Activated CD8-positive, alpha-beta memory T cell treated with anti-CD3 and anti-CD28 coated beads, Interleukin-2, amount 50 U/mL, for 24 hours (primary cell): ENCODE data around the gene TMEM18.
"Not testable (repeated sequence)": the region's sequence is repeated elsewhere in the genome, so short reads cannot be mapped to it uniquely, and the experiment has no call there.

Experiments used
- DNase-seq: peaks from one replicate; pipeline ENCODE4 v3.0.0-alpha.2; 2020; ENCODE audit errors: extremely low read depth

TMEM18 gene

GRCh38 chr2:677056-677958 lies at the start of gene TMEM18:
TSS of gene TMEM18 (minus strand) at chr2:677406. CDS start at chr2:677345, 61 bp downstream.
- peak; percentile 79 for DNase-seq

- no peak for DNase-seq
Observed at GRCh38 chr2:726169-726568, 49.0 kb upstream of the TMEM18 start.

- DNase-seq = no peak
Observed at GRCh38 chr2:725468-725867, 48.3 kb upstream of the TMEM18 start.

GRCh38 chr2:723761-724160 lies 46.6 kb upstream of the TMEM18 start:
- DNase-seq = no peak

- no peak for DNase-seq
Observed at GRCh38 chr2:720842-721241, 43.6 kb upstream of the TMEM18 start.

GRCh38 chr2:719734-720133 lies 42.5 kb upstream of the TMEM18 start:
- no peak for DNase-seq

GRCh38 chr2:719191-719590 lies 42.0 kb upstream of the TMEM18 start:
- no peak for DNase-seq

- DNase-seq = no peak
Observed at GRCh38 chr2:717661-718060, 40.5 kb upstream of the TMEM18 start.

- no peak for DNase-seq
Observed at GRCh38 chr2:715854-716560, 38.8 kb upstream of the TMEM18 start.

- DNase-seq = no peak
Observed at GRCh38 chr2:715038-715437, 37.8 kb upstream of the TMEM18 start.

- DNase-seq = no peak
Observed at GRCh38 chr2:714005-714741, 37.0 kb upstream of the TMEM18 start.

- no peak for DNase-seq
Observed at GRCh38 chr2:710867-711665, 33.9 kb upstream of the TMEM18 start.

- no peak for DNase-seq
Observed at GRCh38 chr2:709138-709765, 32.0 kb upstream of the TMEM18 start.

GRCh38 chr2:708667-709066 lies 31.5 kb upstream of the TMEM18 start:
- no peak for DNase-seq

GRCh38 chr2:705971-706511 lies 28.8 kb upstream of the TMEM18 start:
- DNase-seq = no peak

GRCh38 chr2:702765-703164 lies 25.6 kb upstream of the TMEM18 start:
- not testable (repeated sequence) for DNase-seq

- DNase-seq = no peak
Observed at GRCh38 chr2:696999-697627, 19.9 kb upstream of the TMEM18 start.

- DNase-seq = no peak
Observed at GRCh38 chr2:696463-696862, 19.3 kb upstream of the TMEM18 start.

GRCh38 chr2:694906-695510 lies 17.8 kb upstream of the TMEM18 start:
- DNase-seq = no peak

- DNase-seq = no peak
Observed at GRCh38 chr2:694174-694573, 17.0 kb upstream of the TMEM18 start.
